Measurements from ENCODE around the gene NTN3. TPM values are rescaled to one million over a fixed set of nuclear protein-coding genes. Genes with fewer than 3 reads are reported as not detected.

Gene NTN3
- total and polyA plus RNA-seq, 2 of the 8 experiments (the other 6 are each of a cell fraction or from before 2014, with no cell fraction given) = 0.30 to 0.34 TPM

Small RNA genes lying within 50 kb of the gene (microRNA-seq; reads per million reads assigned to microRNA genes)
- 0 reads per million in 2 experiments for gene MIR6767 (ENCODE audit: borderline microRNAs expressed in 2 of 2, borderline number of aligned reads in 2 of 2, borderline replicate concordance in 1 of 2)
- gene MIR6768 (ENCODE audit: borderline microRNAs expressed in 2 of 2, borderline number of aligned reads in 2 of 2, borderline replicate concordance in 1 of 2) = 0.69 to 1.4 reads per million in 2 experiments

Small RNA genes lying within 50 kb of the gene (small RNA-seq; reads per million reads assigned to genes)
- gene AC093525.1 (ENCODE audit: insufficient read depth) (not detected), gene MIR6768 (ENCODE audit: insufficient read depth) (2.7 reads per million, percentile 33 among the genes with 10 or more reads in this experiment)

Other genes starting within 250 kb of the NTN3 start
- gene E4F1, start 247.7 kb upstream of the NTN3 start, total RNA-seq (2021; fragmentation: NEBNext Ultra II Directional; extraction: Animal tissue kit (Norgen Biotek cat#: 25700)) = 21.9 and 22.2 TPM in 2 replicates
- gene E4F1, start 247.7 kb upstream of the NTN3 start, polyA plus RNA-seq (2011; rRNA removed) = 27.0 and 34.2 TPM in 2 replicates
- gene DNASE1L2, start 234.9 kb upstream of the NTN3 start, total RNA-seq (2021; fragmentation: NEBNext Ultra II Directional; extraction: Animal tissue kit (Norgen Biotek cat#: 25700)) = 0.19 and 0.35 TPM in 2 replicates
- 0.75 and 0.97 TPM in 2 replicates for gene DNASE1L2, start 234.9 kb upstream of the NTN3 start, polyA plus RNA-seq (2011; rRNA removed)
- 79.5 and 80.0 TPM in 2 replicates for gene ECI1, start 219.7 kb upstream of the NTN3 start, total RNA-seq (2021; fragmentation: NEBNext Ultra II Directional; extraction: Animal tissue kit (Norgen Biotek cat#: 25700))
- gene ECI1, start 219.7 kb upstream of the NTN3 start, polyA plus RNA-seq (2011; rRNA removed) = 151 and 154 TPM in 2 replicates
- gene RNPS1, start 203.2 kb upstream of the NTN3 start, total RNA-seq (2021; fragmentation: NEBNext Ultra II Directional; extraction: Animal tissue kit (Norgen Biotek cat#: 25700)) = 330 and 357 TPM in 2 replicates
- 350 and 516 TPM in 2 replicates for gene RNPS1, start 203.2 kb upstream of the NTN3 start, polyA plus RNA-seq (2011; rRNA removed)
- gene ABCA3, start 130.6 kb upstream of the NTN3 start, total RNA-seq (2021; fragmentation: NEBNext Ultra II Directional; extraction: Animal tissue kit (Norgen Biotek cat#: 25700)) = 7.9 TPM in 2 replicates
- gene ABCA3, start 130.6 kb upstream of the NTN3 start, polyA plus RNA-seq (2011; rRNA removed) = 5.7 and 8.8 TPM in 2 replicates
- gene CCNF, start 41.9 kb upstream of the NTN3 start, total RNA-seq (2021; fragmentation: NEBNext Ultra II Directional; extraction: Animal tissue kit (Norgen Biotek cat#: 25700)) = 54.3 and 55.9 TPM in 2 replicates
- 15.4 and 25.5 TPM in 2 replicates for gene CCNF, start 41.9 kb upstream of the NTN3 start, polyA plus RNA-seq (2011; rRNA removed)
- gene TEDC2, start 11.2 kb upstream of the NTN3 start, total RNA-seq (2021; fragmentation: NEBNext Ultra II Directional; extraction: Animal tissue kit (Norgen Biotek cat#: 25700)) = 54.2 and 54.6 TPM in 2 replicates
- 55.6 and 71.2 TPM in 2 replicates for gene TEDC2, start 11.2 kb upstream of the NTN3 start, polyA plus RNA-seq (2011; rRNA removed)
- 18.6 and 21.5 TPM in 2 replicates for gene TBC1D24, start 3.8 kb downstream of the NTN3 start, total RNA-seq (2021; fragmentation: NEBNext Ultra II Directional; extraction: Animal tissue kit (Norgen Biotek cat#: 25700))
- 8.7 and 13.3 TPM in 2 replicates for gene TBC1D24, start 3.8 kb downstream of the NTN3 start, polyA plus RNA-seq (2011; rRNA removed)
- 176 and 199 TPM in 2 replicates for gene ATP6V0C, start 42.7 kb downstream of the NTN3 start, total RNA-seq (2021; fragmentation: NEBNext Ultra II Directional; extraction: Animal tissue kit (Norgen Biotek cat#: 25700))
- 125 and 218 TPM in 2 replicates for gene ATP6V0C, start 42.7 kb downstream of the NTN3 start, polyA plus RNA-seq (2011; rRNA removed)
- 43.0 and 45.0 TPM in 2 replicates for gene AMDHD2, start 49.1 kb downstream of the NTN3 start, total RNA-seq (2021; fragmentation: NEBNext Ultra II Directional; extraction: Animal tissue kit (Norgen Biotek cat#: 25700))
- 54.6 and 77.1 TPM in 2 replicates for gene AMDHD2, start 49.1 kb downstream of the NTN3 start, polyA plus RNA-seq (2011; rRNA removed)
- not detected in 2 replicates for gene CEMP1, start 60.1 kb downstream of the NTN3 start, total RNA-seq (2021; fragmentation: NEBNext Ultra II Directional; extraction: Animal tissue kit (Norgen Biotek cat#: 25700))
- 0.08 TPM in 1 of 2 replicates, not detected in the other for gene CEMP1, start 60.1 kb downstream of the NTN3 start, polyA plus RNA-seq (2011; rRNA removed)
- 27.8 and 28.0 TPM in 2 replicates for gene PDPK1, start 66.7 kb downstream of the NTN3 start, total RNA-seq (2021; fragmentation: NEBNext Ultra II Directional; extraction: Animal tissue kit (Norgen Biotek cat#: 25700))
- gene PDPK1, start 66.7 kb downstream of the NTN3 start, polyA plus RNA-seq (2011; rRNA removed) = 13.8 and 17.1 TPM in 2 replicates
- gene KCTD5, start 211.2 kb downstream of the NTN3 start, total RNA-seq (2021; fragmentation: NEBNext Ultra II Directional; extraction: Animal tissue kit (Norgen Biotek cat#: 25700)) = 24.8 and 26.6 TPM in 2 replicates
- 31.8 and 46.8 TPM in 2 replicates for gene KCTD5, start 211.2 kb downstream of the NTN3 start, polyA plus RNA-seq (2011; rRNA removed)
- gene PRSS27, start 248.9 kb downstream of the NTN3 start, total RNA-seq (2021; fragmentation: NEBNext Ultra II Directional; extraction: Animal tissue kit (Norgen Biotek cat#: 25700)) = 1.3 and 2.2 TPM in 2 replicates
- gene PRSS27, start 248.9 kb downstream of the NTN3 start, polyA plus RNA-seq (2011; rRNA removed) = 7.5 and 10.5 TPM in 2 replicates